A549 (cell line): ENCODE results near the gene PEAK3. TPM values are rescaled to one million over a fixed set of nuclear protein-coding genes. Genes with fewer than 3 reads are reported as not detected.
A peak's percentile ranks its signal among the peaks of the same experiment; 100 is the strongest.

Experiments used
- BCL3 ChIP-seq: fragments of >200 bp; sonication (Bioruptor Twin); formaldehyde crosslinking; IDR thresholded peaks from 3 replicates; pipeline ENCODE4 v1.6.1; 2016
- BHLHE40 ChIP-seq: IDR thresholded peaks from 2 replicates; pipeline ENCODE4 v1.6.1; 2012; ENCODE audit warnings: low read depth, low read length, inconsistent platforms
- CEBPB ChIP-seq, 2 experiments: fragments of >200 bp in 1 of 2; sonication (Bioruptor Twin) in 1 of 2; formaldehyde crosslinking in 1 of 2; IDR thresholded peaks; 2 replicates each; pipeline ENCODE4 v1.6.1; 2012 to 2016
- CHD2 ChIP-seq: fragments of 150-350 bp; IDR thresholded peaks from 2 replicates; pipeline ENCODE4 v1.6.1; 2014; ENCODE audit warnings: low read length; ENCODE audit not compliant: partially characterized antibody
- CHD4 ChIP-seq: fragments of 200-600 bp; sonication (generic); IDR thresholded peaks from 2 replicates; pipeline ENCODE4 v1.6.1; 2016; ENCODE audit warnings: antibody characterized with exemption, mild to moderate bottlenecking, borderline replicate concordance
- CTCF ChIP-seq: fragments of >200 bp; sonication (Bioruptor Twin); formaldehyde crosslinking; IDR thresholded peaks from 3 replicates; pipeline ENCODE4 v1.5.1; 2016
- EHMT2 ChIP-seq: fragments of 200-600 bp; sonication (generic); IDR thresholded peaks from 2 replicates; pipeline ENCODE4 v1.6.1; 2016; ENCODE audit warnings: antibody characterized with exemption, low read depth, mild to moderate bottlenecking, moderate library complexity
- EP300 ChIP-seq, 2 experiments: fragments of >200 bp; sonication (Bioruptor Twin); formaldehyde crosslinking; IDR thresholded peaks; 2 replicates in 1 of 2; 3 replicates in 1 of 2; pipeline ENCODE4 v1.6.1; 2016 to 2017
- ESRRA ChIP-seq: fragments of 150-350 bp; IDR thresholded peaks from 2 replicates; pipeline ENCODE4 v1.6.1; 2014; ENCODE audit warnings: mild to moderate bottlenecking, low read length, borderline replicate concordance
- FOSB ChIP-seq: fragments of 250-450 bp; sonication (Bioruptor Pico); IDR thresholded peaks from 2 replicates; pipeline ENCODE4 v1.5.0; 2020; ENCODE audit warnings: mild to moderate bottlenecking, moderate library complexity
- FOSL2 ChIP-seq, 2 experiments: fragments of 450-650 bp in 1 of 2; fragments of >200 bp in 1 of 2; sonication (Bioruptor Twin) in 1 of 2; formaldehyde crosslinking; IDR thresholded peaks; 2 replicates each; pipeline versions ENCODE4 v1.5.0 to v1.6.1; 2016 to 2020; ENCODE audit warnings: mild to moderate bottlenecking in 1 of 2, moderate library complexity in 1 of 2
- FOXS1 ChIP-seq: fragments of 250-450 bp; sonication (Bioruptor Pico); IDR thresholded peaks from 2 replicates; pipeline ENCODE4 v1.5.0; 2020; ENCODE audit warnings: mild to moderate bottlenecking, moderate library complexity
- GATA3 ChIP-seq: IDR thresholded peaks from 2 replicates; pipeline ENCODE4 v1.6.1; 2012; ENCODE audit warnings: borderline replicate concordance
- HDAC2 ChIP-seq: fragments of 200-600 bp; sonication (generic); IDR thresholded peaks from 2 replicates; pipeline ENCODE4 v1.6.1; 2016
- HES2 ChIP-seq: fragments of >200 bp; sonication (Bioruptor Twin); formaldehyde crosslinking; IDR thresholded peaks from 2 replicates; pipeline ENCODE4 v1.6.1; 2016
- HEYL ChIP-seq: fragments of 250-450 bp; sonication (Bioruptor Pico); IDR thresholded peaks from 2 replicates; pipeline ENCODE4 v1.8.0; 2021; ENCODE audit warnings: mild to moderate bottlenecking, moderate library complexity
- HOXB13 ChIP-seq: fragments of 250-450 bp; sonication (Bioruptor Pico); IDR thresholded peaks from 2 replicates; pipeline ENCODE4 v1.5.0; 2020; ENCODE audit warnings: low read depth, mild to moderate bottlenecking, moderate library complexity
- HOXB5 ChIP-seq: fragments of 250-450 bp; sonication (Bioruptor Pico); IDR thresholded peaks from 2 replicates; pipeline ENCODE4 v1.5.0; 2020; ENCODE audit warnings: mild to moderate bottlenecking, moderate library complexity
- JUNB ChIP-seq: fragments of >200 bp; sonication (Bioruptor Twin); formaldehyde crosslinking; IDR thresholded peaks from 2 replicates; pipeline ENCODE4 v1.6.1; 2016
- KDM1A ChIP-seq: fragments of 200-600 bp; sonication (generic); IDR thresholded peaks from 2 replicates; pipeline ENCODE4 v1.6.1; 2016; ENCODE audit warnings: low read depth, mild to moderate bottlenecking
- KDM5A ChIP-seq: fragments of 200-600 bp; sonication (generic); IDR thresholded peaks from 2 replicates; pipeline ENCODE4 v1.6.1; 2016; ENCODE audit warnings: antibody characterized with exemption, mild to moderate bottlenecking
- MAFK ChIP-seq: fragments of 450-650 bp; IDR thresholded peaks from 2 replicates; pipeline ENCODE4 v1.6.1; 2014; ENCODE audit not compliant: partially characterized antibody
- MAX ChIP-seq: IDR thresholded peaks from 2 replicates; pipeline ENCODE4 v1.6.1; 2012
- MAZ ChIP-seq: fragments of 150-350 bp; IDR thresholded peaks from 2 replicates; pipeline ENCODE4 v1.6.1; 2014; ENCODE audit warnings: antibody characterized with exemption, low read depth, low read length, borderline replicate concordance
- MYC ChIP-seq: IDR thresholded peaks from 2 replicates; pipeline ENCODE4 v1.6.1; 2012; ENCODE audit warnings: mild to moderate bottlenecking, inconsistent platforms, low read length, improper control_type of control experiment, borderline replicate concordance
- NPAS2 ChIP-seq: fragments of 250-450 bp; sonication (Bioruptor Pico); IDR thresholded peaks from 2 replicates; pipeline ENCODE4 v1.8.0; 2022; ENCODE audit warnings: mild to moderate bottlenecking, moderate library complexity, borderline replicate concordance
- PHF8 ChIP-seq: fragments of 200-600 bp; sonication (generic); IDR thresholded peaks from 2 replicates; pipeline ENCODE4 v1.6.1; 2016; ENCODE audit warnings: low read depth, mild to moderate bottlenecking, antibody characterized with exemption, moderate library complexity, borderline replicate concordance
- POLR2AphosphoS2 ChIP-seq: conservative IDR thresholded peaks from 2 replicates; pipeline ENCODE4 v1.6.1; 2012; ENCODE audit warnings: low read length, improper control_type of control experiment, inconsistent platforms
- RAD21 ChIP-seq, 2 experiments: fragments of >200 bp in 1 of 2; sonication (Bioruptor Twin) in 1 of 2; formaldehyde crosslinking in 1 of 2; IDR thresholded peaks in 1 of 2; conservative IDR thresholded peaks in 1 of 2; 2 replicates in 1 of 2; 3 replicates in 1 of 2; pipeline ENCODE4 v1.6.1; 2012 to 2018; ENCODE audit warnings: inconsistent platforms in 1 of 2
- RARB ChIP-seq: fragments of 250-450 bp; sonication (Bioruptor Pico); IDR thresholded peaks from 2 replicates; pipeline ENCODE4 v1.8.0; 2021; ENCODE audit warnings: mild to moderate bottlenecking, moderate library complexity
- TFCP2L1 ChIP-seq: fragments of 250-450 bp; sonication (Bioruptor Pico); IDR thresholded peaks from 2 replicates; pipeline ENCODE4 v1.5.0; 2021; ENCODE audit warnings: mild to moderate bottlenecking
- TP53 ChIP-seq: fragments of 250-450 bp; sonication (Bioruptor Pico); IDR thresholded peaks from 2 replicates; pipeline ENCODE4 v1.5.0; 2021; ENCODE audit warnings: mild to moderate bottlenecking, moderate library complexity
- ZC3H11A ChIP-seq: fragments of 450-650 bp; IDR thresholded peaks from 2 replicates; pipeline ENCODE4 v1.6.1; 2014; ENCODE audit warnings: antibody characterized with exemption, mild to moderate bottlenecking
- polyA plus RNA-seq, 4 experiments: library from polyadenylated mRNA; depleted of rRNA in 3 of 4; stranded (reverse); fragments of >200 nt; fragmentation: RNase III in 1 of 4; extraction: RNeasy Plus Mini Kit Qiagen cat#74134 plus additional on column Dnase treatment in 1 of 4; gene quantifications; 2 replicates in 3 of 4; 3 replicates in 1 of 4; pipeline ENCODE4 v1.2.3, GENCODE V29; 2011 to 2017
- TF ChIP-seq, protein P1 (sequence below): IDR thresholded peaks from 2 replicates; pipeline ENCODE4 v1.6.1; 2012
- TF ChIP-seq, protein P2 (sequence below): fragments of 150-350 bp; IDR thresholded peaks from 2 replicates; pipeline ENCODE4 v1.6.1; 2014; ENCODE audit warnings: low read depth, mild to moderate bottlenecking, low read length
- TF ChIP-seq, protein P3 (sequence below): IDR thresholded peaks from 2 replicates; pipeline ENCODE4 v1.6.1; 2012; ENCODE audit warnings: low read depth, borderline replicate concordance

Gene PEAK3
- polyA plus RNA-seq, 2 of the 4 experiments (the other 2 are of a cell fraction): not detected

GRCh38 chr19:2236314-2237050 is 45.5 kb downstream of the PEAK3 start, which contains the start of the genes PLEKHJ1 and SF3A2 (continued):
- no peak for TF ChIP-seq HOXB13 (CRISPR knock-in tag)
- no peak; the same call in 1 of the 2 replicates for TF ChIP-seq PHF8
- no peak for TF ChIP-seq HEYL (CRISPR knock-in tag)
- TF ChIP-seq EP300 (IDR thresholded peaks at IDR 0.05): no peak
- TF ChIP-seq, protein P1, sequence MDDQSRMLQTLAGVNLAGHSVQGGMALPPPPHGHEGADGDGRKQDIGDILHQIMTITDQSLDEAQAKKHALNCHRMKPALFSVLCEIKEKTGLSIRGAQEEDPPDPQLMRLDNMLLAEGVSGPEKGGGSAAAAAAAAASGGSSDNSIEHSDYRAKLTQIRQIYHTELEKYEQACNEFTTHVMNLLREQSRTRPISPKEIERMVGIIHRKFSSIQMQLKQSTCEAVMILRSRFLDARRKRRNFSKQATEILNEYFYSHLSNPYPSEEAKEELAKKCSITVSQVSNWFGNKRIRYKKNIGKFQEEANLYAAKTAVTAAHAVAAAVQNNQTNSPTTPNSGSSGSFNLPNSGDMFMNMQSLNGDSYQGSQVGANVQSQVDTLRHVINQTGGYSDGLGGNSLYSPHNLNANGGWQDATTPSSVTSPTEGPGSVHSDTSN: no peak
- no peak; a peak in 1 of 4 replicates for TF ChIP-seq CEBPB (IDR thresholded peaks at IDR 0.05)
- no peak for TF ChIP-seq RARB (CRISPR knock-in tag)
- TF ChIP-seq, protein P2, sequence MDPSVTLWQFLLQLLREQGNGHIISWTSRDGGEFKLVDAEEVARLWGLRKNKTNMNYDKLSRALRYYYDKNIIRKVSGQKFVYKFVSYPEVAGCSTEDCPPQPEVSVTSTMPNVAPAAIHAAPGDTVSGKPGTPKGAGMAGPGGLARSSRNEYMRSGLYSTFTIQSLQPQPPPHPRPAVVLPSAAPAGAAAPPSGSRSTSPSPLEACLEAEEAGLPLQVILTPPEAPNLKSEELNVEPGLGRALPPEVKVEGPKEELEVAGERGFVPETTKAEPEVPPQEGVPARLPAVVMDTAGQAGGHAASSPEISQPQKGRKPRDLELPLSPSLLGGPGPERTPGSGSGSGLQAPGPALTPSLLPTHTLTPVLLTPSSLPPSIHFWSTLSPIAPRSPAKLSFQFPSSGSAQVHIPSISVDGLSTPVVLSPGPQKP: no peak
- peak; percentile 85 for TF ChIP-seq CTCF
- TF ChIP-seq ESRRA: no peak
- peak; percentile 57; the same call in 1 of the 3 replicates for TF ChIP-seq BCL3
- TF ChIP-seq KDM1A: no peak
- peak; percentile 94 for TF ChIP-seq MAX
- TF ChIP-seq POLR2AphosphoS2: no peak
- TF ChIP-seq MYC: no peak
- no peak for TF ChIP-seq TP53 (CRISPR knock-in tag)
- peak; percentile 84 to 92 for TF ChIP-seq RAD21 (conservative IDR thresholded peaks at IDR 0.05 in 1 of 2, IDR thresholded peaks at IDR 0.05 in 1 of 2)
- no peak for TF ChIP-seq CHD4
- TF ChIP-seq KDM5A: no peak
- TF ChIP-seq TFCP2L1 (CRISPR knock-in tag): no peak
- no peak for TF ChIP-seq JUNB
- TF ChIP-seq FOSB: no peak
- TF ChIP-seq EHMT2: no peak
- 0 out of 2 replicates have a peak, but pooled peaks have one; percentile 32 for TF ChIP-seq MAZ
- no peak for TF ChIP-seq FOXS1 (CRISPR knock-in tag)
- no peak for TF ChIP-seq GATA3
- TF ChIP-seq ZC3H11A: no peak
- TF ChIP-seq HDAC2: no peak
- no peak for TF ChIP-seq HES2
- TF ChIP-seq, protein P3, sequence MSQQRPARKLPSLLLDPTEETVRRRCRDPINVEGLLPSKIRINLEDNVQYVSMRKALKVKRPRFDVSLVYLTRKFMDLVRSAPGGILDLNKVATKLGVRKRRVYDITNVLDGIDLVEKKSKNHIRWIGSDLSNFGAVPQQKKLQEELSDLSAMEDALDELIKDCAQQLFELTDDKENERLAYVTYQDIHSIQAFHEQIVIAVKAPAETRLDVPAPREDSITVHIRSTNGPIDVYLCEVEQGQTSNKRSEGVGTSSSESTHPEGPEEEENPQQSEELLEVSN: peak; percentile 95
- no peak for TF ChIP-seq BHLHE40
- peak; percentile 54; the same call in 1 of the 2 replicates for TF ChIP-seq HOXB5 (CRISPR knock-in tag)
- TF ChIP-seq CHD2: no peak
- no peak for TF ChIP-seq MAFK
- 0 out of 2 replicates have a peak, but pooled peaks have one; percentile 10 for TF ChIP-seq FOSL2 (IDR thresholded peaks at IDR 0.05)
- TF ChIP-seq FOSL2 (CRISPR knock-in tag; IDR thresholded peaks at IDR 0.05): peak; percentile 89
- TF ChIP-seq NPAS2 (CRISPR knock-in tag): no peak
